Middle frontal gyrus (tissue), 1 donor: Measurements from ENCODE around the gene SRPK1.

Source experiments
- DNase-seq: peaks from one replicate; pipeline ENCODE4 v3.0.0-alpha.2; 2015; ENCODE audit warnings: low spot score; ENCODE audit errors: extremely low spot score

SRPK1 gene

DNA sequence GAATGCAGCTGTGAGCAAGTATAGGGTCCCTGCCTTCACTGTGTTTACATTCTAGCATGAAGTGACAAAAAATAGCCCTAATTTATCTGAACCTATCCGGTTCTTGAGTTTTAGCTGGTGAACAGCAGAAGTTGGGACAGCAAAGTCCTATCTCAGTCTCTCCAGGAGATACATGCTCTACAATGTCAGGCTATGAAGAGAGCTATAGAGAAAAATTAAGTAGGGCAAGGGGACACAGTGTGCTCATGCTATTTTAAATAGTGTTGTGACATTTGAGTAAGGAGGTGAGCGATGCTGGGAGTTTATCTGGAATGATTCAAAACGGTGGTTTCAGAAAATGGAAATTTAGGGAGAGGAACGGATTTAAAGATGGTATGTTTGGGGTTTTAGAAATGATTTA is 20.4 kb downstream of the SRPK1 start:
- no peak for DNase-seq

DNA sequence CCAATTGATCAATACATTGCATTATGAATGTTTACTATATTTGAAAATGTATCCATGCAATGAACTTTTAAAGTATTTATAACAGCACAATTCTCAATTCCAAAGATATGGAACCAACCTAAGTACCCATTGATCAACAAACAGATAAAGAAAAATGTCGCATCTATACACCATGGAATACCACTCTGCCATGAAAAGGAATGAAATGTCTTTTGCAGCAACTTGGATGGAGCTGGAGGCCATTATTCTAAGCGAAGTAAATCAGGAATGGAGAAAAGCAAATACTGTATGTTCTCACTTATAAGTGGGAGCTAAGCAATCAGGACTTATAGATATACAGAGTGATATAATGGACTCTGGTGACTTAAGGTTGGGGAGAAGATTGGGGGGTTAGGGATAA is 22.9 kb downstream of the SRPK1 start:
- DNase-seq: no peak

GRCh38 chr6:35897486-35897885 is 23.4 kb downstream of the SRPK1 start:
- no peak for DNase-seq

- DNase-seq: no peak
These were observed 23.9 kb downstream of the SRPK1 start for GRCh38 chr6:35897036-35897435.

GRCh38 chr6:35896228-35896627 is 24.7 kb downstream of the SRPK1 start:
- DNase-seq: no peak

- DNase-seq: no peak
These were observed 25.3 kb downstream of the SRPK1 start for GRCh38 chr6:35895560-35895959.

DNA sequence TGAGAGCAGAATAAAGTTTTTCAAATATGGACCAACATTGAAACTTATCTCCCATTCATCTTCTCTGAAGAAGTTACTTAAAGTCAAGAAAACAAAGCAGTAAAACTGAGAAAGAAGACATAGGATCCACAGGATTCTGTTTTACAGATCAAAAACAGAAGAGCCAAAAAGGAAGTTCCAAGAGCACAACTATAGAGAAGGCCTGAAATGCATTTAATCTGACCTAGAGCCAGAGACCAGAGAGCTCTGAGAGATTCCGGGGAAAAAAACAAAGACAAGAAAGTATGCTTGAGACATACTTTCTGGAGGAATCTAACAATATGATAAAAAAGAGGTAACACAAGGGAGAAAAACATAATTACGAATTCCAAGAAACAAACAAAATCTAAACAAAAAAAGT is 26.1 kb downstream of the SRPK1 start:
- no peak for DNase-seq

DNA sequence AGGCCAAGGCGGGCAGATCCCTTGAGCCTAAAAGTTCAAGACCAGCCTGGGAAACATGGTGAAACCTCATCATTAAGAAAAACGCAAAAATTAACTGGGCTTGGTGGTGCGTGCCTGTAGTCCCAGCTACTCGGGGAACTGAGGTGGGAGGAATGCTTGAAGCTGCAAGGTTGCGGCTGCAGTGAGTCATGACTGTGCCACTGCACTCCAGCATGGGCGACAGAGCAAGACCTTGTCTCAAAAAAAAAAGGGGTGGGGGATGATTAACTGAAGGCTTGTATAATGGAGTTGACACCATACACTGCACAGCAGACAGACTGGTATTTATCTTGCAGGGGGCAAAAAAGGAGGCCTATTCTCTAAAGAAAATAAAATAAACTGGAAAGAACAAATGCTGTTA is 27.7 kb downstream of the SRPK1 start:
- no peak for DNase-seq

GRCh38 chr6:35892482-35892881 is 28.4 kb downstream of the SRPK1 start:
- no peak for DNase-seq

DNA sequence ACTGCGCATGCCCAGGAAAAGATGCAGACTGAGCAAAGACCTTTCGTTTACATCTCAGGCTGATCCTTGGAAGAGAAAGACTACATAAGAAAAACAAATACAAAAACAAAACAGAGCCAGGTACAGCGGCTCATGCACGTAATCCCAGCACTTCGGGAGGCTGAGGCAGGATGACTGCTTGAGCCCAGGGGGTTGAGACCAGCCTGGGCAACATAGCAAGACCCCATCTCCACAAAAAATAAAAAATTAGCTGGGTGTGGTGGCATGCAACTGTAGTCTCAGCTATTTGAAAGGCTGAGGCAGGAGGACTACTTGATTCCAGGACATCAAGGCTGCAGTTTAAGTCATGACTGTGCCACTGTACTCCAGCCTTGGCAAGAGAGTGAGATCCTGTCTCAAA is 41.7 kb downstream of the SRPK1 start:
- DNase-seq: no peak

DNA sequence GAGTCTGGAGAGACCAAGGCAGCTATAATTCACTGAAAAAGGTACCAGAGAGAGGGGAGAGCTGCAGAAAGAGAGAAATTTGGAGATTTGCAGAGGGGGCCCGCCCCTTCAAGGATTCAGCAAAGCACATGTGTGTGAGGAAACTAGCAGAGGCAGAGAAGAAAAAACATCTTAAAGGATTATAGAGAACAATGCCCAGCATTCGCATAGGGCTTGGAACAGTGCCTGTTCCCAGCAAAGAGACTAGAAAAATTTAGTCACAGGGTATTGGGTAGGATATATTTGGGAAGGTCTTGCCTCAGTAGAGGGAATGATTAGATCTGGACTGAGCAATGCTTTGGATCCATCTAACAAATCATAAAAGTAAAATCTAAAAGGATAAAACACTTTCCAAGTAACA is 44.0 kb downstream of the SRPK1 start:
- DNase-seq: no peak

- no peak for DNase-seq
These were observed 46.2 kb downstream of the SRPK1 start for GRCh38 chr6:35874730-35875129.

DNA sequence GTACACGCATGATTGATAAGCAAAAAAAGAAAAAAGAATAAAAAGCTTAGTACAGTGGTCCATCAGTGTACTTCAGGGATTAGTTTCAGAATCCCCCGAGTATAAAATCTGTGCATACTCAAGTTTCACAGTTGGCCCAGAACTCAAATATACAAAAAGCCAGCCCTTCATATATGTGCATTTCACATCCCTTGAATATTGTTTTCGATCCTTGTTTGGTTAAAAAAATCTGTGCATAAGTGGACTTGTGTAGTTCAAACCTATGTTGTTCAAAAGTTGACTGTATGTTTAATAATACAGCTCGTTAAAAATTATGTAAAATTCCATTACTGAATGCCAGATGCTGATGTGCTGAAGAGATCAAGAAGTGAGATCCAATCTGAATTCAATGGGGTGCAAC is 61.5 kb downstream of the SRPK1 start:
- no peak for DNase-seq

- no peak for DNase-seq
These were observed 63.0 kb downstream of the SRPK1 start for GRCh38 chr6:35857853-35858252.

GRCh38 chr6:35856250-35856649 is 64.6 kb downstream of the SRPK1 start:
- DNase-seq: no peak

DNA sequence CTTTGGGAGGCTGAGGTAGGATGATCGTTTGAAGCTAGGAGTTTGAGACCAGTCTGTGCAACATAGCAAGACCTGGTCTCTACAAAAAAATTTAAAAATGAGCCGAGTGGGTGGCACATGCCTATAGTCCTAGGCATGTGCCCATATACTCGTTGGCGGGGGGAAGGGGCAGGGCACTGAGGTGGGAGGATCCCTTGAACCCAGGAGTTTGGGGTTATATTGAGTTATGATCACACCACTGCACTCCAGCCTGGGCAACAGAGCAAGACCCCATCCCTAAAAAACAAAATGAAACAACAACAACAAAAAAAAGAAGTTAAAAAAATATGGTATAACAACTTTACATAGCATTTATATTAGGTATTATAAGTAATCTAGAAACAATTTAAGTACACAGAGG is 67.9 kb downstream of the SRPK1 start:
- no peak for DNase-seq

GRCh38 chr6:35850208-35850607 is 70.7 kb downstream of the SRPK1 start:
- no peak for DNase-seq

DNA sequence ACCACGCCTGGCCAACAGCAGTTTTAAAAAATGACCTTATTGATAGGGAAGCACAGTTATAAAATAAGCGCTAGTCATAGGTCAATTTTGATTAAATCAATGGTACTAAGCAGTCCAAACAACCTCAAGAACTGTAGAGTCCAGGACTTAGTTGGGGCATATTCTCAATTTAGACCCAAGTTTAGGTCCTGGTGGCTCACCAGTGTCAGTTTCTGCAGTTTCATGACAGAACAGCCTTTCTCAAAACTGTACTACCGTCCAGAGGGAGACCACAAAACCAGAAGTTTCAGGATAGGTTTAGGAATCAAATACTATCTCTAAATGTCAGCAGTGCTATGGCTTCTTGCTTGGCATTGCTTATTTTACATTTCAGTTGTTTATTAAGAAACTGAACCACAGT is 76.6 kb downstream of the SRPK1 start:
- DNase-seq: no peak

DNA sequence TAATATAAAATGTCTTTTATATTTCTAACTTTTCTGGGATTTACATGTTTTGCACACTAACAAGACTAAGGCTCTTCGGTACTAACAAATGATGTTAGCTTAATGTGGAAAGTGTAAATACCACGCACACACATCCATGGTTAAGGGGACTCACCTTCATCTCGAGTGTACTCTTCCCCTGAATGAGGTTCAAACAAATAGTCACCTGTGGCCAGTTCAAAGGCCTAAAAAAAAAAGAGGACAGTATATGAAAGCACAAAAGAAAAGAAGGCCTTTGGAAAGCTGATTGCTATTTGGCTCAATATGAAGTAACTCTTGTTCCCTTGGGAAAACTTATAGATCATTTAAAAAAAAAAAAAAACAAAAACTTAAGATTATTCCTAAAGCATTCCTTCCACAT is 78.5 kb downstream of the SRPK1 start:
- no peak for DNase-seq

DNA sequence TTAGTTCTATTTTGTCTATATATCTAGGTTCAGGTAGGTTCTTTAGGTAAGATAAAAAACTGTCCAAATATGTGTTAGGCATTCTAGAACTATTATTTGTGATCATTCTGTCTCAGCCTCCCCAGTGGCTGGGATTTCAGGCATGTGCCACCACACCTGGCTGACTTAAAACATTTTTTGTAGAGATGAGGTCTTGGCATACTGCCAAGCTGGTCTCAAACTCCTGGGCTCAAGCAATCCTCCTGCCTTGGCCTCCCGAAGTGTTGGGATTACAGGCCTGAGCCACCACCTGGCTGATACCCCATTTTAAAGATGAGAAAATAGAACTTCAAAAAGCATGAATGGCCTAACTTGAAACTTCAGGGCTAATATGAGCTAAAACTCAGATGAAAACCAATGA is 81.9 kb downstream of the SRPK1 start:
- no peak for DNase-seq

GRCh38 chr6:35833536-35833935 is 87.4 kb downstream of the SRPK1 start:
- DNase-seq: no peak

GRCh38 chr6:35831257-35832007 is 89.5 kb downstream of the SRPK1 start:
- DNase-seq: no peak

- DNase-seq: no peak
These were observed 91.6 kb downstream of the SRPK1 start for GRCh38 chr6:35829306-35829705.
